ENCODE results near the gene CNN3.
A peak's percentile ranks its signal among the peaks of the same experiment; 100 is the strongest.

CNN3 gene

GRCh38 chr1:94864821-94865220 lies 62.1 kb downstream of the CNN3 start (continued):
- TF ChIP-seq, protein P1, sequence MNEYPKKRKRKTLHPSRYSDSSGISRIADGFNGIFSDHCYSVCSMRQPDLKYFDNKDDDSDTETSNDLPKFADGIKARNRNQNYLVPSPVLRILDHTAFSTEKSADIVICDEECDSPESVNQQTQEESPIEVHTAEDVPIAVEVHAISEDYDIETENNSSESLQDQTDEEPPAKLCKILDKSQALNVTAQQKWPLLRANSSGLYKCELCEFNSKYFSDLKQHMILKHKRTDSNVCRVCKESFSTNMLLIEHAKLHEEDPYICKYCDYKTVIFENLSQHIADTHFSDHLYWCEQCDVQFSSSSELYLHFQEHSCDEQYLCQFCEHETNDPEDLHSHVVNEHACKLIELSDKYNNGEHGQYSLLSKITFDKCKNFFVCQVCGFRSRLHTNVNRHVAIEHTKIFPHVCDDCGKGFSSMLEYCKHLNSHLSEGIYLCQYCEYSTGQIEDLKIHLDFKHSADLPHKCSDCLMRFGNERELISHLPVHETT (tag by site-specific recombination; IDR thresholded peaks at IDR 0.05) = no peak
- TF ChIP-seq ZFP41 (tag by site-specific recombination; IDR thresholded peaks at IDR 0.05; ENCODE audit: borderline replicate concordance) (no peak), ZNF501 (tag by site-specific recombination; IDR thresholded peaks at IDR 0.05) (no peak), TSHZ1 (tag by site-specific recombination; IDR thresholded peaks at IDR 0.05; ENCODE audit: borderline replicate concordance) (no peak), ZNF302 (tag by site-specific recombination; IDR thresholded peaks at IDR 0.05; ENCODE audit: low read depth) (no peak), ZNF16 (tag by site-specific recombination; IDR thresholded peaks at IDR 0.05; ENCODE audit: low read depth) (no peak)

GRCh38 chr1:94863919-94864318 lies 63.0 kb downstream of the CNN3 start:
- Histone ChIP-seq H3K36me3 (ENCODE audit: control insufficient read depth in 2 of 2, insufficient read depth in 1 of 2, low read length in 2 of 2) (no peaks in the 10 kb centered on the region), H3K9me3 (ENCODE audit: control insufficient read depth, insufficient read depth, low read depth, low read length) (no peaks in the 10 kb centered on the region), H3K27ac (ENCODE audit: extremely low read depth, low read depth, low read length) (no peak overlapping the region), H3K4me1 (ENCODE audit: control insufficient read depth, insufficient read depth, low read length) (peaks cover 12% of the 10 kb centered on the region), H3K4me3 (ENCODE audit: low read depth, low read length) (no peak overlapping the region)
- TF ChIP-seq PRDM1 (tag by site-specific recombination; IDR thresholded peaks at IDR 0.05) (peak; percentile 86), BCL11A (tag by site-specific recombination; IDR thresholded peaks at IDR 0.05; ENCODE audit: low read depth) (0 out of 2 replicates have a peak, but pooled peaks have one; percentile 19), ZNF248 (tag by site-specific recombination; IDR thresholded peaks at IDR 0.05) (no peak), ZNF629 (tag by site-specific recombination; IDR thresholded peaks at IDR 0.05) (0 out of 2 replicates have a peak, but pooled peaks have one; percentile 38), RBAK (tag by site-specific recombination; IDR thresholded peaks at IDR 0.05) (peak; percentile 97)
- TF ChIP-seq, protein P2, sequence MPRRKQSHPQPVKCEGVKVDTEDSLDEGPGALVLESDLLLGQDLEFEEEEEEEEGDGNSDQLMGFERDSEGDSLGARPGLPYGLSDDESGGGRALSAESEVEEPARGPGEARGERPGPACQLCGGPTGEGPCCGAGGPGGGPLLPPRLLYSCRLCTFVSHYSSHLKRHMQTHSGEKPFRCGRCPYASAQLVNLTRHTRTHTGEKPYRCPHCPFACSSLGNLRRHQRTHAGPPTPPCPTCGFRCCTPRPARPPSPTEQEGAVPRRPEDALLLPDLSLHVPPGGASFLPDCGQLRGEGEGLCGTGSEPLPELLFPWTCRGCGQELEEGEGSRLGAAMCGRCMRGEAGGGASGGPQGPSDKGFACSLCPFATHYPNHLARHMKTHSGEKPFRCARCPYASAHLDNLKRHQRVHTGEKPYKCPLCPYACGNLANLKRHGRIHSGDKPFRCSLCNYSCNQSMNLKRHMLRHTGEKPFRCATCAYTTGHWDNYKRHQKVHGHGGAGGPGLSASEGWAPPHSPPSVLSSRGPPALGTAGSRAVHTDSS (tag by site-specific recombination; IDR thresholded peaks at IDR 0.05) = no peak
- POLR2A ChIA-PET = no interaction called here
- CTCF ChIA-PET = interaction anchor here (2.8 to 4.2 kb wide), 2 partner anchors 9 to 179 kb away, joined by 17 to 38 read pairs; no protein-coding TSS in a partner anchor

DNA sequence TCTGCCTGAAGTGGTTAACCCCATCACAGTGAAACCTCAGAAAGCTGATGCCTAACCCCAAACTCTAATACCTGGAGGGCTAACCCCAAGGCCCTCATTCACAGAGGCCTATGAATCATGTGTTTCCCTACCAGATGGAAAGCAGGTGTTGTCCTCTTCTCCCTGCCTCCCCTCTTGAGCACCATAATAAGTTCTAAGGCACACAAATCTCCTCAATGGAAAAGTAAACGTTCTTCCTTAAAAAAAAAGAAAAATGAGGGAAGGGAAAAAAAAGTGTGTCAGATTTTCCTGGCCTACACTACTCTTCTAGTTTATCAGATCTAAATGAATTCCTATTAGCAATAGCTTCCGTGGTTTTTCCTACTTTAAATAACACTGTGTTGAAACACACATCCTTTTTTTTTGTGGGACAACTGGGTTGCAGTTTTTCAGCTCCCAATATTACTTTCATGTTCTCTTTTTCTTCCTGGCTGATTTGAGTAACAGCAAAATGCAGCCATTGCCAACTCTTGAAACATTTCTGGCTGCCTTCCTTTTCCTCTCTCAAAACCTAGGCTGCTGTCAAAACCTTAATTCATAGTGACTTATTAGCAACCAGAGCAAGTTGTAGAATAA lies 63.5 kb downstream of the CNN3 start:
- Histone ChIP-seq H3K27ac (ENCODE audit: extremely low read depth, low read depth, low read length) (no peak overlapping the region), H3K4me3 (ENCODE audit: low read depth, low read length) (no peak overlapping the region), H3K36me3 (ENCODE audit: control insufficient read depth in 2 of 2, insufficient read depth in 1 of 2, low read length in 2 of 2) (no peaks in the 10 kb centered on the region), H3K9me3 (ENCODE audit: control insufficient read depth, insufficient read depth, low read depth, low read length) (no peaks in the 10 kb centered on the region), H3K4me1 (ENCODE audit: control insufficient read depth, insufficient read depth, low read length) (peaks cover 12% of the 10 kb centered on the region)
- ChIA-PET POLR2A (no interaction called here), CTCF (interaction anchor here (1.0 to 4.2 kb wide), 3 partner anchors 9 to 180 kb away, joined by 3 to 38 read pairs (median 17); no protein-coding TSS in a partner anchor)
- no peak for TF ChIP-seq ZNF580 (tag by site-specific recombination; IDR thresholded peaks at IDR 0.05)
- no peak for TF ChIP-seq ZFP3 (tag by site-specific recombination; IDR thresholded peaks at IDR 0.05; ENCODE audit: low read depth)
- TF ChIP-seq HOXD13 (CRISPR knock-in tag; IDR thresholded peaks at IDR 0.05; ENCODE audit: borderline replicate concordance) = no peak
- no peak for TF ChIP-seq ZNF529 (tag by site-specific recombination; IDR thresholded peaks at IDR 0.05; ENCODE audit: insufficient replicate concordance)
- TF ChIP-seq, protein P3, sequence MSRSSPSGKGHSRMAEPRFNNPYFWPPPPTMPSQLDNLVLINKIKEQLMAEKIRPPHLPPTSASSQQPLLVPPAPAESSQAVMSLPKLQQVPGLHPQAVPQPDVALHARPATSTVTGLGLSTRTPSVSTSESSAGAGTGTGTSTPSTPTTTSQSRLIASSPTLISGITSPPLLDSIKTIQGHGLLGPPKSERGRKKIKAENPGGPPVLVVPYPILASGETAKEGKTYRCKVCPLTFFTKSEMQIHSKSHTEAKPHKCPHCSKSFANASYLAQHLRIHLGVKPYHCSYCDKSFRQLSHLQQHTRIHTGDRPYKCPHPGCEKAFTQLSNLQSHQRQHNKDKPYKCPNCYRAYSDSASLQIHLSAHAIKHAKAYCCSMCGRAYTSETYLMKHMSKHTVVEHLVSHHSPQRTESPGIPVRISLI (tag by site-specific recombination; IDR thresholded peaks at IDR 0.05) = no peak
- TF ChIP-seq ZNF785 (tag by site-specific recombination; IDR thresholded peaks at IDR 0.05) = no peak
- TF ChIP-seq, protein P4, sequence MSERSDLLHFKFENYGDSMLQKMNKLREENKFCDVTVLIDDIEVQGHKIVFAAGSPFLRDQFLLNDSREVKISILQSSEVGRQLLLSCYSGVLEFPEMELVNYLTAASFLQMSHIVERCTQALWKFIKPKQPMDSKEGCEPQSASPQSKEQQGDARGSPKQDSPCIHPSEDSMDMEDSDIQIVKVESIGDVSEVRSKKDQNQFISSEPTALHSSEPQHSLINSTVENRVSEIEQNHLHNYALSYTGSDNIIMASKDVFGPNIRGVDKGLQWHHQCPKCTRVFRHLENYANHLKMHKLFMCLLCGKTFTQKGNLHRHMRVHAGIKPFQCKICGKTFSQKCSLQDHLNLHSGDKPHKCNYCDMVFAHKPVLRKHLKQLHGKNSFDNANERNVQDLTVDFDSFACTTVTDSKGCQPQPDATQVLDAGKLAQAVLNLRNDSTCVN (tag by site-specific recombination; optimal IDR thresholded peaks at IDR 0.05) = no peak
- no peak for TF ChIP-seq ZNF510 (tag by site-specific recombination; IDR thresholded peaks at IDR 0.05; ENCODE audit: insufficient replicate concordance)
- no peak for TF ChIP-seq ZNF248 (tag by site-specific recombination; IDR thresholded peaks at IDR 0.05)
- TF ChIP-seq TRIM28 (IDR thresholded peaks at IDR 0.05; ENCODE audit: borderline replicate concordance, low read length) = no peak

Measured in HEK293 (cell line).